Mammary epithelial cell (primary cell): Measurements from ENCODE around the gene C1QTNF4.

Source experiments
- EZH2 ChIP-seq: IDR thresholded peaks from 2 replicates; pipeline ENCODE4 v1.6.1; 2012; ENCODE audit warnings: low read length, inconsistent platforms, borderline replicate concordance
- TF ChIP-seq, protein P1 (sequence below), 2 donors: IDR thresholded peaks in 1 of 2; conservative IDR thresholded peaks in 1 of 2; 2 replicates each; pipeline ENCODE4 v1.5.1; 2011 to 2012; ENCODE audit warnings: inconsistent platforms in 2 of 2, low read length in 2 of 2, mild to moderate bottlenecking in 2 of 2, control low read depth in 1 of 2, low read depth in 1 of 2; ENCODE audit not compliant: insufficient read depth in 1 of 2; ENCODE audit errors: extremely low read depth in 1 of 2

- TF ChIP-seq, protein P1, sequence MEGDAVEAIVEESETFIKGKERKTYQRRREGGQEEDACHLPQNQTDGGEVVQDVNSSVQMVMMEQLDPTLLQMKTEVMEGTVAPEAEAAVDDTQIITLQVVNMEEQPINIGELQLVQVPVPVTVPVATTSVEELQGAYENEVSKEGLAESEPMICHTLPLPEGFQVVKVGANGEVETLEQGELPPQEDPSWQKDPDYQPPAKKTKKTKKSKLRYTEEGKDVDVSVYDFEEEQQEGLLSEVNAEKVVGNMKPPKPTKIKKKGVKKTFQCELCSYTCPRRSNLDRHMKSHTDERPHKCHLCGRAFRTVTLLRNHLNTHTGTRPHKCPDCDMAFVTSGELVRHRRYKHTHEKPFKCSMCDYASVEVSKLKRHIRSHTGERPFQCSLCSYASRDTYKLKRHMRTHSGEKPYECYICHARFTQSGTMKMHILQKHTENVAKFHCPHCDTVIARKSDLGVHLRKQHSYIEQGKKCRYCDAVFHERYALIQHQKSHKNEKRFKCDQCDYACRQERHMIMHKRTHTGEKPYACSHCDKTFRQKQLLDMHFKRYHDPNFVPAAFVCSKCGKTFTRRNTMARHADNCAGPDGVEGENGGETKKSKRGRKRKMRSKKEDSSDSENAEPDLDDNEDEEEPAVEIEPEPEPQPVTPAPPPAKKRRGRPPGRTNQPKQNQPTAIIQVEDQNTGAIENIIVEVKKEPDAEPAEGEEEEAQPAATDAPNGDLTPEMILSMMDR (conservative IDR thresholded peaks at IDR 0.05 in 1 of 2, IDR thresholded peaks at IDR 0.05 in 1 of 2; ENCODE audit: extremely low read depth in 1 of 2, insufficient read depth in 1 of 2, low read depth in 1 of 2, low read length in 2 of 2) = no peak
- no peak for TF ChIP-seq EZH2
These were observed 23.4 kb downstream of the C1QTNF4 start for GRCh38 chr11:47570651-47571356.
